HG03520 (cell line): Measurements from ENCODE around the gene ODAD2.
"Not testable (repeated sequence)": the region's sequence is repeated elsewhere in the genome, so short reads cannot be mapped to it uniquely, and the experiment has no call there.

Source experiments
- ATAC-seq: cut with Tn5 transposase; IDR thresholded peaks from one replicate; pipeline ENCODE4 v1.9.1; 2021; ENCODE audit warnings: mild to moderate bottlenecking, moderate library complexity; ENCODE audit not compliant: unreplicated experiment

ODAD2 gene, protein sequence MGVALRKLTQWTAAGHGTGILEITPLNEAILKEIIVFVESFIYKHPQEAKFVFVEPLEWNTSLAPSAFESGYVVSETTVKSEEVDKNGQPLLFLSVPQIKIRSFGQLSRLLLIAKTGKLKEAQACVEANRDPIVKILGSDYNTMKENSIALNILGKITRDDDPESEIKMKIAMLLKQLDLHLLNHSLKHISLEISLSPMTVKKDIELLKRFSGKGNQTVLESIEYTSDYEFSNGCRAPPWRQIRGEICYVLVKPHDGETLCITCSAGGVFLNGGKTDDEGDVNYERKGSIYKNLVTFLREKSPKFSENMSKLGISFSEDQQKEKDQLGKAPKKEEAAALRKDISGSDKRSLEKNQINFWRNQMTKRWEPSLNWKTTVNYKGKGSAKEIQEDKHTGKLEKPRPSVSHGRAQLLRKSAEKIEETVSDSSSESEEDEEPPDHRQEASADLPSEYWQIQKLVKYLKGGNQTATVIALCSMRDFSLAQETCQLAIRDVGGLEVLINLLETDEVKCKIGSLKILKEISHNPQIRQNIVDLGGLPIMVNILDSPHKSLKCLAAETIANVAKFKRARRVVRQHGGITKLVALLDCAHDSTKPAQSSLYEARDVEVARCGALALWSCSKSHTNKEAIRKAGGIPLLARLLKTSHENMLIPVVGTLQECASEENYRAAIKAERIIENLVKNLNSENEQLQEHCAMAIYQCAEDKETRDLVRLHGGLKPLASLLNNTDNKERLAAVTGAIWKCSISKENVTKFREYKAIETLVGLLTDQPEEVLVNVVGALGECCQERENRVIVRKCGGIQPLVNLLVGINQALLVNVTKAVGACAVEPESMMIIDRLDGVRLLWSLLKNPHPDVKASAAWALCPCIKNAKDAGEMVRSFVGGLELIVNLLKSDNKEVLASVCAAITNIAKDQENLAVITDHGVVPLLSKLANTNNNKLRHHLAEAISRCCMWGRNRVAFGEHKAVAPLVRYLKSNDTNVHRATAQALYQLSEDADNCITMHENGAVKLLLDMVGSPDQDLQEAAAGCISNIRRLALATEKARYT

DNA sequence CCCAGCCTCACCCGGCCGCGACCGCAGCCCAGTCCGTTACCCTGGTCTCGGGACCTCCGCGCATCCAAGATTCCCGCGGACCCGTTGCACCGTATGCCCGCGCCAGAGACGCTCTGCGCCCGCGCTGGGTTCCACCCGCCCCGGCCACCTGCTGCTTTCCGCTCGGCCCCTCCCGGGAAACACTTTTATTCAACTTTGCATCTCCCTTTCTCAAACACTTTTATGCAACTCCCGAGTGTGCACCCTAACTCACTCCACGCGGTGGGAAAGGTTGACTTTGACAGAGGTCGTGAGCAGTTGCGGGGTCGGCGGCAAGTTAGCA, at the start of gene ODAD2:
ODAD2 (minus strand) TSS at position 126 of the 322 bp plus-strand sequence. CDS start 3,937 bp downstream, outside the sequence.
- no peak for ATAC-seq

DNA sequence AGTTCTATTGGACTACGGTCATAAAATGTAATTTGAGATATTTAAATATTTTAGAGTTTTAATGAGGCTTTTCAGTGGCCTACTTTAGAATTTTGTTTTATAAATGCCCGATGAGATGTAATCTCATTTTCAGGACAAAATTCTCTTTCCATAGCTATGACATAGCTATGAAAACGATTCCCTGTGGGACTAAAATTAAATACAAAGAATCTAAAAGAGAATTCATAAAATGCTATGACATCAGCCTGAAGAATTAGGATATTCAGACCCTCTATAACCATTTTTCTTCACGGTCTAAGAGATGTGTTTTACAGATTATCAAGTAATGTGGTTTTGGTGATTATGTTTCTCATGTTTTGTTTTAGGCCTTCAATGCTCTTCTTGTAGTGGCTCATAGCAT, 48.2 kb upstream of the ODAD2 start:
- ATAC-seq, result no peak

DNA sequence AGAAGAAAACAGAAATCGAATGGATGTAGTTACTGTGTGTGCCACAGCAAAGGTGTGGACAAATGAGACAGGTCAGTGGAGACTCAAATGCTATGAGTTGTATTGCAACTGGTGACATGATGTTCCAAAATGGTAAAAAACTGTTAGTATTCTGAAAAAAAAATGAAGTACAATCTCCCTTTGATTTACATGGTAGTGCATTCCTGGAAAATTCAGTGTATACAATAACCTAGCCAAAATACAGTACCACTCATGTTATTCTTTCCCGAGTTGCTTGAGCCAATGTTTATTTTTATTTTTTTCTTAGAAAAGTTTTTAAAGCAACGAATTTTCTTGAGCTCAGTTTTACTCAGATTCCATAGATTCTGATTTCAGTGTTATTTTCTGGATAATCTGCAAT, 47.7 kb upstream of the ODAD2 start:
- ATAC-seq, result no peak

DNA sequence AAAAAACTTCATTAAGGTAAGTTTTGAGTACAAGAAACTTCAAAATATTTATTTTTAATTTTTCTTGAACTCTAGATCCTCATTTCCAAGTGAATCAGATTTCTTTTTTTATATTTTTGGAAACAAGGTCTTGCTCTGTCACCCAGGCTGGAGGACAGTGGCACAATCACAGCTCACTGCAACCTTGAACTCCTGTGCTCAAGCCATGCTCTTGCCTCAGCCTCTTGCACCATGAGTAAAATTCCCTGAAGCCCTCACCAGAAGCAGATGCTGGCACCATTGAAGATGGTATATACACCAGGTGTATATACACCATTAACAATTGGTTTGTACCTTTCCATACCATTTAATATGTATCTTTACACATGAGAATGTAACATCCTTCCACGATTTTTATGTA, 45.1 kb upstream of the ODAD2 start:
- ATAC-seq, result no peak

DNA sequence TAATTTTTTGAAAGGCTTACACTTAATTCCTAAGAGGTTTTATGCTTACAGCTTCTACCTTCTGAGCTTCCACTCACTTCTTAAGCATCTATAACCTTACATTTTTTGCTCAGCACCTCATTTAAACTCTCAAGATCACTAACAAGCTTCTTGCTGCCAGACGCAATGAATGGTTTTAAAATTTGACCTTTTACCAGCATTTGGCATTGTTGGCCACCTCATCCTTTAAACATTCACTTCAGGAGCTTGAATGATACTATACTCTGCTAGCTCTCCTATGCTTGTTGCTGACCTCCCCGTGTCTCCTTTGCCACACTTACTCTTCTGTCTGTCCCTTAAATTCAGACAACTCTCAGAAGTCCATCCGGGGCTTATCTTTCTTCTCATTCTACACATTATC, 37.7 kb upstream of the ODAD2 start:
- ATAC-seq, result no peak

DNA sequence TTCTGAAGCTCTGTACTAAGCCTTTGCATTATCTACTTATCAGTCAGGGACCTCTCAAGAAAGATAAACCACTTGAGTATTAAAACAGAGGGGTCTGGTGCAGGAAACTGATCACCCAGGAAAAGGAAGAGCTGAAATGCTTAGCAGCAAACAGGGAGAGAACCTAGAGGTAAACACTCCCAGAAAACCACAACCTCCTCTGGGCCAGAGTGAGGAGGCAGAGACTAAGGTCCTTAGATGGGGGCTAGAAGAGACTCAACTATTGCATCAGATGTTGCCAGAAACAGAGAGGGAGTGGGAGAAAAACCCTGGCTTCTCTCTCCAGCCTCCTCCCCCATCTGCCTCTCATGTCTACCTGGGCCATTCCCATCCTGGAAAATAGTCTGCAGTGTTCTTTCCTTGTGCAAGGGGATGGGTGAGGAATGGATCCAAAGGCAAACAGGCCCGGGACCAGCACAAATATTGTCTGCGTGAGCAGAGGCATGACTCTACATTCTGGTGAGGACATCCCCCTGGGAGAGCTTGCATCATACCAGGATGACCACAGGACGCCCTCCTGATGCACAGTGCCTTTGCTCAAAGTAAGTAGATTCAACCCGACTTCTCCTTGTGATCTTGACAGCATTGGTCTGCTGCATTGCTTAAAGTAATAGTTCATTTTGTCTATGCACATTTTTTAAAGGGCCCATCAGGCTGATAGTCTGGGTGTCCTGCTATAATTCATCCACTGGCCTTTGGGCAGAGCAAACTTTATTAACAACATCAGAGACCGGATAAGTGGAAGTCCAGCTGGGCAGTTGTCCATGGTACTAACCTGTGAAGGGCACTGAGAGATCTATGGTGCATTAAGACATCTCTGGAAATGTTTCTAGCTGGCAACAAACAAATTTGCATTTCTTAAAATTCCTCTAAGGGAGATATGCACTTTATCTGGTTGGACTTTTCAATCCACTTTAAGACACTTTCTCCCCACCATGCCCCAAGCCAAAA, 22.4 kb upstream of the ODAD2 start:
- ATAC-seq, result no peak

DNA sequence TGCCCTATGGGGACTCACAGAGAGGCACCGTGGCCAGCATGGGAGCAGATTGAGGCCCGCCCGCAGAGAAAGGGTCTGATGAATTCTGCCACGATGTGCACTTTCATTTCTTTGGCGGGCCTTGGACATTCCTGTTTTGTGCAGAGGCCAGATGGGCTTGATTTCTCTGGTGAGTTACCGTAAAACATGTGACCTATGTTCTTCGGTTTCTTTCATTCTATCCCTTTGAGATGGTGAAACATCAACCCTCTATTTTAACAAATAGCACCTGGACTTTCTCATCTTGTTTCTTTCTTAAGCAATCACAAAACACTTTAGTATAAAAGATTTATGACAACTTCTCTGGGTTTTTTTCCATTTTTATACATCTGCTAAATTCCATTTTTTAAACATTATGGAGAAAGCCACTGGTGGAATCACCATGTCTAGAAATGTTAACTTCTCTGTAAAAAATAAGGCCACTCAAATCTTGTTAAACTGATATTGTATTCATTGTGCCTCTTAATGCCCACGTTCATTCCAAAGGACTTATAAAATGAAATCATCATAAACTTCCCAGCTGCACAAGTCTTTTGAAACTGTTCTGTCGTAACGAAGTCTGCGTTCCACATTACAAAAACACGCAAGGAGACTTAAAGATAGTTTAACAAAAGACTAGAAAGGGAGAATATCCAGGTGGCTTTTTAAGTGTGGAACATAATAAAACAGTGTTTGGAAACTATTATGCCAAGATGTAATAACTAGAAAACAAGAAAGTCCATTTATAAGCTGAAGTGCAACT, 21.4 kb upstream of the ODAD2 start:
- ATAC-seq, result no peak

DNA sequence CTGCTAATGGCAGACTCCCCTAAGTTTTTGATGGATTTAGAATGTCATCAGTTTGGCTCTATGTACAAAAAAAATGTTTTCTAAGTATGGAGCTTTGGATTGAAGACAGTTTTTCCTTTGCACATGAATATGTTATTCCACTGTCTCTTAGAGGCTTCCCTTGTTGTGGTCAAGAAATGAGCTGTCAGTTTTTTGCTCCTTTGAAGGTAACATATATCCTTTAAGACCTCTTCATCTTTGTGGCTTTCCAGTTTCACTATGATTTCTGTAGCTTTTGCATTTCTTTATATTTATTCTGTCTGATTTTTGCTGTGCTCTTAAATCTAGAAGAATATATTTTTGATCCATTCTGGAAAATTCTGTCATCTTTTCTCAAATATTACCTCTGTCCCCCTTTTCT, 15.8 kb upstream of the ODAD2 start:
- no peak for ATAC-seq

DNA sequence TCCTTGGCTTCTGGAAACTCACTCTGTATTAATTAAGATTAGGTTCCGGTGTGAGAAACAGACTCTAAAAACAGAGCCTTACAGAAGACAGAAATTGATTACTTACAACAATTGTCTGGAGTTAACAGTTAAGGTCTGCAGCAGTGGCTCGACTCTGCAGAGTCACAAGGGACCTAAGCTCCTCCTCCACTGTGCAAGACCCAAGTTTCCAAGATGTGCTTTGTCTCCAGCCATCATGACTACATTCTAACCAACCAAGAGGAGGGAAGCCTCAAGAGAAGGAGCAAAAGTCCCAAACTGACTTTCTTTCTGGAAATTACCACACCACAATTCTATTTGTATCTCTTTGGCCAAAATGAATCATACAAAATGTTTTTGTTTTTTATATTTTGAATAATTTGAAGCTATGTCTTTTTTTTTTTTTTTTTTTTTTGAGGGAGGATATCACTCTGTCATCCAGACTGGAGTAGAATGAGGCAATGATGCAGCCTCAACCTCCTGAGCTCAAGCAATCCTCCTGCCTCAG, 14.2 kb upstream of the ODAD2 start:
- no peak for ATAC-seq

DNA sequence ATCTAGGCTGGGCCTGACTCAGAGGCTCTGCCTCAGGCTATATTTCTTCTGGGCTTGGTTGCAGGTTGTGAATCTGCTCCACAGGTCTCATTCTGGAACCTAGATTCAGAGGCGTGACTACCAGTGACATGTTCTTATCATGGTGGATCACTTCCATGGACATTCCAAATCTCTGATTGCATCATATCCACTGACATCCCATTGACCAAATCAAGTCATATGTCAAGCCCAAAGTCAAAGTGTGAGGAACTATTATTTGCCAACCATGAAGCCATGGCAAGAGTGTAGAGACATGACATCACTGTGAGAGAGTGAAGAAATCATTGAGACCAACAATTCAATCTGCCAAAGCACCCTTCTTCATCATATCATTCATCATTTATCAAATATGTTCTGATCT, 11.9 kb upstream of the ODAD2 start:
- no peak for ATAC-seq

DNA sequence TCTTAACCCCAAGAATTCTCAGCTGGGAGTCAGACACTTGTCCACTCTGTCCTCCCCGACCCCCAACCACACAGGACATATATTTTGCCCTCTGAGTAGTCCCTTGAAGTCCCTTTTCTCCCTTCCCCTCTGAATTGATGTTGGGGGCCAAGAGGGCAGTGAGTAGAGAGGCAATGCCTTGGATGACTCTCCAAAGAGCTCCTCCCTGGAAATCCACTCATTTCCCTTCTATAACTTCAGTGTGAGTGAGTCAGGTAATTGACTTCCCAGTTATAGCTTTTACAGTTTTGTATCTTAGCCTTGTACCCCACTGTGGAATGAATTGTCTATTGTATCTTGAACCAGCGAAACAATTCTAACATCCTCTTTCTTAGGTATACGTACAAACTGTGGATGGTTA, 9.2 kb upstream of the ODAD2 start:
- ATAC-seq, result no peak

DNA sequence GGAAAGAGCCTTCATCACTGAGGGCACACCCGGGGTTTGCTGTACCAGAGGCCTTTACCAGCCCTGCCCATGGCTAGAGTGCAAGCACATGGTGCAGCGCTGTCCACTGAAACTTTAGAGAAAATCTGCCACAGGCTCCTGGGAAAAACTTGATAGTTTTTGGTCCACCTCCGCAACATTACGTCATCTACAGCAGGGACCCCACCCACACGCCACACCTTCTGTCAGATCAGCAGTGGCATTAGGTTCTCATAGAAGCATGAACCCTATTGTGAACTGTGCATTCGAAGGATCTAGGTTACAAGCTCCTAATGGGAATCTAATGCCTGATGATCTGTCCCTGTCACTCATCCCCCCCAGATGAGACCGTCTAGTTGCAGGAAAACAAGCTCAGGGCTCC, 2.5 kb upstream of the ODAD2 start:
- ATAC-seq, result no peak

DNA sequence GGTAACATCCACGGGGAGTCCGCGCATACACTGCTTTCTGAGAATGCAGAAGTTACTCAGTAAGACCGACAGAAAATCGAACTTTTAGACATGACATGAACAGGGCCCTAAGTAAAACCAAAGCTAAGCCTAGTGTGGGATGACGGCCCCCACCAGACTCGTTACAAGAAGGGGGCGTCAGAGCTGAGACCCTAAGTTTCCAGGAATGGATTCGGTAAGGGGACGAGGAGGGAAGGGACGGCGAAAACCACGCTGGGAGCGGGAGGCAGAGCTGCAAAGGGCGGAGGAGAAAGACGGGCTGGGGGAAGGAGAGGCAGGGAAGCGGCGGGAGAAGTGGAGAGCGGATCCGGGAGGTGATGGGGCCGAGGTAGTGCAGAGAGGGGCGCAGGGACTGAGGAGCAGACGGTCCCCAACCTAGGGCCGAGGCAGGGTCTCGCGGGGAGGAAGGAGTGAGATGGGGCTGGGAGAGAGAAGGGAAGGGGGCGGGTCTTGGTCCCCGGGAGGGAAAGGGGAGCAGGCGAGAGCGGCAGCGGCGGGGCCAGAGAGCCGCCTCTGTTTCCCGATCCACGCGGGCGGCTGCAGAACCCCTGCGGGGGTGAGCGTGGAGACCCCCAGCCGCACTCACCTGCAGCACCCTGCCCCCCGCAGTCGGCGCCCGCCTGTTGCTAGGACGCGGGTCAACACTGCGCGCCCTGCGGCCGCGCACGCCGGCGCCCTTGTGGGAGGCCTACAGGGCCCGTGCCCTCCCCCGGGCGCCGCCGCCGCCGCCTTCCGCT, 513 bp downstream of the ODAD2 start:
- no peak for ATAC-seq

DNA sequence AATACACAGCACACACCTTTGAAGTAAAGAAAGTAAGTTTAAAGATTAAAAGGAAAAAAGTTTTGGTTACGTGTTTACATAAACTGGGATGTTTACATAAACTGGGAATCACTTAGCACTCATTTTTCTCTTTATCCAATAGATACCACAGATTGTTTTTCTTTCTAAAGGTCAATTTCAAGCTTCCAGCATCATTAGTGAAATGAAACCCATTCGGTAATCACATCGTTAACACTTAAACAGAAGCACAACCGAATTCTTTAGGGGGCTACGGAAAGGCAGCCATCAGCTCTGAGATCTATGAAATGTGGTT, 1.1 kb downstream of the ODAD2 start:
- no peak for ATAC-seq

DNA sequence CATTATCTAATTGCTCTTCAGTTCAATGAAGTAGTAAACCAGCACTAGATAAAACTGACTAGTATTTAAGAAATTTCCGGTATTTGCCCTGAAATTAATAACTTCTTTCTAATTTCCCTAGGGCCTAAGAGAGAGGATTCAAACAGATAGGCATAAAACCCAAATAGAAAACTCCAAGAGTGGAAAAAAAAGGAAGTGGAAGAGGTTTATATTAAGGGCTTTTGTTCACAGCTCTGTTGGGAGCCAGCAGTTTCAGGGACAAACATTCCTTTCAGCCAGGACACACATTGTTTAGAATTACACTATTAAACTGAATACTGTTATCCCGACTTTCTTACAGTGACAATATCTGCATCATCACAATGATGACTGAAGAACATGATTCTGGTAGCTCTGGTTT, 3.6 kb downstream of the ODAD2 start:
- no peak for ATAC-seq

DNA sequence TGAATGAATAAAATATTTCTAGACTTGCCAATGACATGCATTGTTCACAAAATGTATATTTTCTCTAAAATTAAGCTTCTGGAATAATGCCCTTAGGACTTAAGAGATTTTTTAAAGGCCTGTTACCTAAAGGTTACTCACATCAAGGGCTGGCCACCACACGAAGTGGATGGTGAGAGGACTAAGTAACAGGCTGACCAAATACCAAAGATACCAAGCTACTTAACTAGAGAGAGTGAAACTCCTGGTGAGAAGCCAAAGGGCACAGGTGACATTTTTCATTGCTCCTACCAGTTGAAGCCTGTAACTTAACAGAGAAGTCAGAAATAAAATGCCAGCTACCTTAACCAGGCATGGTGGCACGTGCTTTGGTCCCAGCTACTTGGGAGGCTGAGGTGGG, 9.5 kb downstream of the ODAD2 start:
- ATAC-seq, result not testable (repeated sequence)

DNA sequence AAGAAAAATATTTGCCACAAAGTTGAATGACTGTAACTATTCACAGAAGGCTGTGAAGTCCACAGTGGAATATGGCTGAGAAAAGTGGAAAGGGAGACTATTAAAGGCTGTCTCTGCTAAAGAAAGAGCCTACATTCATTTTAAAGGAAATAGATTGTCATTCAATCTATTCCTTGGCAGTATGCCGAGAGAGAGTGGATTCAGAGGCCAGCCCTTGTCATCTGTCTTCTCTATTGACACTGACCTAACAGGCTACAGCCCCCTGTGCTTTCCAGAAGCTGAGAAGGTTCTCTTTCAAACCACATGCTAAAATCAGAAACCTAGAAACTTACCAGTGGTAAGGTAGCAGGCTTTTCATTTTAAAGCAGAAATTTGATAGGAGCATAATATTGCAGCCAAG, 12.1 kb downstream of the ODAD2 start:
- no peak for ATAC-seq

DNA sequence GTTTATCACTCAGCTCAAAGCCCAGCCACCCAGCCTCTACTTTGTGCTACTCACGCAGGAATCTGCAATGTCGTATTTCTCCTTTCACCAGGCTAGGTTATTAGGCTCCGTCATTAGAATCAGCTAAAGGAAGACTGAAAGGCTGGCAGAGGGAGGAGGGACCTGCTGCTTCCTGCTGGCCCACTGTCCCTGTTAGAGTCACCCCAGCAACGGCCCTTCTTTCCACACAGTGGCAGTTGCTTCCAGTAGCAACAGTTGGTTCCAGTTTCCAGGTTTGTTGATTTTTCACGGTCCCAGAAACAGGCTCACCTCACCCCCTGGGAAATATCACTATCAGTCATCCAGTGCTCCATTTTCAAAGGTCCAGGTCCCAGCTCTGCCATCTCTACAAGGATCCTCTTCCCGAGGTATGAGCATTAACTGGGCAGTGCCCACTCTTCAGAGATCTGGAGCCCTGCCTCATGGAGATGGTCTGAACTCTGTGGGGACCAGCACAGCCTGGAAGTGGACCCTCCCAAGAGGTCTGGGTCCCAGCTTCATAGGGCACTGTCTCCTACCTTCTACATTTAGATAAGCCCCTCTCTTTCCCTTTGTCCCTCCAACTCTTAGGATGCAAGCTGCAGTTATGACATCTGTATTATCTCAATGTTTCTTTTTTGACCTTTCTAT, 15.9 kb downstream of the ODAD2 start:
- ATAC-seq, result no peak

DNA sequence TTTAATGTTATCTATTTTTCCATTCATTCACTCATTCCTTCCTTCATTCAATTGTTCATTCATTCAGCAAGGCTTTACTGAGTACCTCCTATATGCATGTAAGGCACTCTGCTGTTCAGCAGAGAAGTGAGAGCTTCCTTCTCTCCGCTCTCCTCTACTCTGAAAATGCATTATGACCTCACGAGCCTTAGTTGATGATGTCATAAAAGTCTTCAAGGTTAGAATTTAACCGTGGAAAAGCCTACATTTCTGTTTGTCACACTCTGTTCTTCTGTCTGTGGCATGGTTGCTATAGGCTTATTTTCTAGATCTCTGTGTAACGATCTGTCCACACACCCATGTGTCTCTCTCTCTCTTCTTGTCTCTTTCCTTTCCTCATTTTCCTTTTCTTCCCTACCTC, 17.1 kb downstream of the ODAD2 start:
- no peak for ATAC-seq
